Spinal cord (tissue), 10 donors: ENCODE results near the gene LCN9. TPM values are rescaled to one million over a fixed set of nuclear protein-coding genes. Genes with fewer than 3 reads are reported as not detected.

Experiments used
- DNase-seq, 6 donors: peaks; one replicate each; pipeline versions ENCODE4 v3.0.0 to v3.0.0-alpha.2; 2013 to 2015; ENCODE audit warnings: low spot score in 6 of 6, low read depth in 4 of 6
- H3K27ac ChIP-seq: one replicate; pipeline ENCODE4 v1.5.1; 2013; ENCODE audit warnings: low read depth, low read length, control low read depth
- H3K27me3 ChIP-seq: one replicate; pipeline ENCODE4 v1.6.1; 2013; ENCODE audit warnings: low read length; ENCODE audit not compliant: control insufficient read depth, insufficient read depth
- H3K36me3 ChIP-seq: one replicate; pipeline ENCODE4 v1.6.1; 2013; ENCODE audit warnings: low read length; ENCODE audit not compliant: control insufficient read depth, insufficient read depth
- H3K4me1 ChIP-seq: one replicate; pipeline ENCODE4 v1.6.1; 2013; ENCODE audit warnings: low read length; ENCODE audit not compliant: control insufficient read depth, insufficient read depth
- H3K4me3 ChIP-seq: one replicate; pipeline ENCODE4 v1.5.1; 2013; ENCODE audit warnings: low read depth, low read length, control low read depth
- H3K9me3 ChIP-seq: one replicate; pipeline ENCODE4 v1.6.1; 2013; ENCODE audit warnings: low read length; ENCODE audit not compliant: control insufficient read depth, insufficient read depth
- WGBS: methylation state at CpG from one replicate; pipeline ENCODE4 v1.1.5; 2013; ENCODE audit warnings: missing lambda C conversion rate; ENCODE audit not compliant: insufficient coverage; 5-methylcytosine and 5-hydroxymethylcytosine counted together
- polyA plus RNA-seq, 2 donors: library from polyadenylated mRNA; unstranded; fragments of 120-200 nt; gene quantifications; one replicate each; pipeline ENCODE4 v1.2.1, GENCODE V29; 2013; ENCODE audit not compliant: insufficient read length in 2 of 2
- total RNA-seq, 2 donors: library from RNA; depleted of rRNA in 1 of 2; stranded (reverse); fragments of 120-200 nt in 1 of 2; fragments of >200 nt in 1 of 2; gene quantifications; one replicate each; pipeline versions ENCODE4 v1.2.3 to v1.2.4, GENCODE V29; 2013 to 2014
- donor health status: healthy.

Gene LCN9
- total and polyA plus RNA-seq, 4 donors: not detected

GRCh38 chr9:135644631-135645218 is 18.4 kb upstream of the LCN9 start:
- Histone ChIP-seq H3K36me3 (no peaks in the 10 kb centered on the region), H3K4me3 (no peak overlapping the region), H3K27me3 (no peaks in the 10 kb centered on the region), H3K4me1 (no peaks in the 10 kb centered on the region), H3K9me3 (peaks cover 6% of the 10 kb centered on the region), H3K27ac (no peak overlapping the region)
- WGBS: 84% methylated on average over 5 of the region's 5 CpGs
- DNase-seq: no peak

- H3K4me3 ChIP-seq: no peak overlapping the region
- WGBS: 85% methylated on average over 3 of the region's 4 CpGs
- no peaks in the 10 kb centered on the region for H3K27me3 ChIP-seq
- no peak for DNase-seq
- no peaks in the 10 kb centered on the region for H3K36me3 ChIP-seq
- peaks cover 6% of the 10 kb centered on the region for H3K9me3 ChIP-seq
- no peaks in the 10 kb centered on the region for H3K4me1 ChIP-seq
- no peak overlapping the region for H3K27ac ChIP-seq
Measured at GRCh38 chr9:135647884-135648283, 15.2 kb upstream of the LCN9 start.

- Histone ChIP-seq H3K27me3 (no peaks in the 10 kb centered on the region), H3K4me1 (no peaks in the 10 kb centered on the region), H3K4me3 (no peak overlapping the region), H3K9me3 (peaks cover 6% of the 10 kb centered on the region), H3K36me3 (no peaks in the 10 kb centered on the region), H3K27ac (no peak overlapping the region)
- 94% methylated on average over 5 of the region's 10 CpGs for WGBS
- DNase-seq: no peak
Measured at GRCh38 chr9:135648494-135649410, 14.4 kb upstream of the LCN9 start.

- no peaks in the 10 kb centered on the region for H3K36me3 ChIP-seq
- no peaks in the 10 kb centered on the region for H3K27me3 ChIP-seq
- H3K27ac ChIP-seq: no peak overlapping the region
- WGBS: no CpG with 5 or more reads among the region's 2 CpGs
- DNase-seq: no peak
- H3K4me3 ChIP-seq: no peak overlapping the region
- H3K9me3 ChIP-seq: peaks cover 6% of the 10 kb centered on the region
- H3K4me1 ChIP-seq: no peaks in the 10 kb centered on the region
Measured at GRCh38 chr9:135649508-135649907, 13.6 kb upstream of the LCN9 start.

GRCh38 chr9:135650408-135650807 is 12.7 kb upstream of the LCN9 start:
- no peak for DNase-seq
- Histone ChIP-seq H3K9me3 (peaks cover 3% of the 10 kb centered on the region), H3K27ac (no peak overlapping the region), H3K36me3 (no peaks in the 10 kb centered on the region), H3K4me1 (no peaks in the 10 kb centered on the region), H3K27me3 (no peaks in the 10 kb centered on the region), H3K4me3 (no peak overlapping the region)
- WGBS: 94% methylated on average over 17 of the region's 17 CpGs

- 89% methylated on average over 8 of the region's 8 CpGs for WGBS
- no peaks in the 10 kb centered on the region for H3K4me1 ChIP-seq
- no peak overlapping the region for H3K4me3 ChIP-seq
- no peaks in the 10 kb centered on the region for H3K27me3 ChIP-seq
- no peaks in the 10 kb centered on the region for H3K9me3 ChIP-seq
- DNase-seq: no peak
- no peaks in the 10 kb centered on the region for H3K36me3 ChIP-seq
- H3K27ac ChIP-seq: no peak overlapping the region
Measured at GRCh38 chr9:135655317-135655716, 7.8 kb upstream of the LCN9 start.

- no peak overlapping the region for H3K27ac ChIP-seq
- H3K36me3 ChIP-seq: no peaks in the 10 kb centered on the region
- H3K4me3 ChIP-seq: no peak overlapping the region
- H3K4me1 ChIP-seq: no peaks in the 10 kb centered on the region
- WGBS: 89% methylated on average over 15 of the region's 15 CpGs
- H3K9me3 ChIP-seq: no peaks in the 10 kb centered on the region
- H3K27me3 ChIP-seq: no peaks in the 10 kb centered on the region
- no peak for DNase-seq
Measured at GRCh38 chr9:135657416-135657815, 5.7 kb upstream of the LCN9 start.

- no peaks in the 10 kb centered on the region for H3K9me3 ChIP-seq
- H3K4me1 ChIP-seq: peaks cover 8% of the 10 kb centered on the region
- DNase-seq: no peak
- no peak overlapping the region for H3K27ac ChIP-seq
- H3K27me3 ChIP-seq: no peaks in the 10 kb centered on the region
- no peak overlapping the region for H3K4me3 ChIP-seq
- no peaks in the 10 kb centered on the region for H3K36me3 ChIP-seq
- WGBS: 84% methylated on average over 13 of the region's 13 CpGs
Measured at GRCh38 chr9:135659252-135659651, 3.9 kb upstream of the LCN9 start.

- Histone ChIP-seq H3K27ac (no peak overlapping the region), H3K36me3 (no peaks in the 10 kb centered on the region), H3K9me3 (no peaks in the 10 kb centered on the region), H3K4me3 (no peak overlapping the region), H3K27me3 (no peaks in the 10 kb centered on the region), H3K4me1 (peaks cover 8% of the 10 kb centered on the region)
- 96% methylated on average over 20 of the region's 22 CpGs for WGBS
- no peak for DNase-seq
Measured at GRCh38 chr9:135660407-135660806, 2.7 kb upstream of the LCN9 start.
